Trophoblast cell (in vitro differentiated cells and primary cell): ENCODE measurements around the gene NWD2.

ENCODE experiments used
- DNase-seq, 2 donors: peaks; one replicate each; pipeline ENCODE4 v3.0.0-alpha.2; 2016
- H2AFZ ChIP-seq: 2 replicates; pipeline ENCODE4 v1.6.1; 2013; ENCODE audit warnings: low read length, moderate library complexity, mild to moderate bottlenecking; ENCODE audit not compliant: insufficient read depth, poor library complexity
- H2AK5ac ChIP-seq: 2 replicates; pipeline ENCODE4 v1.6.1; 2013; ENCODE audit warnings: mild to moderate bottlenecking, low read length
- H2BK120ac ChIP-seq: 2 replicates; pipeline ENCODE4 v1.6.1; 2013; ENCODE audit warnings: low read length, mild to moderate bottlenecking, moderate library complexity; ENCODE audit not compliant: insufficient read depth, poor library complexity
- H2BK12ac ChIP-seq: 2 replicates; pipeline ENCODE4 v1.6.1; 2013; ENCODE audit warnings: mild to moderate bottlenecking, low read length, moderate library complexity
- H2BK5ac ChIP-seq: 2 replicates; pipeline ENCODE4 v1.6.1; 2013; ENCODE audit warnings: low read length, low read depth, moderate library complexity, mild to moderate bottlenecking; ENCODE audit not compliant: poor library complexity
- H3K14ac ChIP-seq: 2 replicates; pipeline ENCODE4 v1.6.1; 2013; ENCODE audit warnings: mild to moderate bottlenecking, low read length
- H3K18ac ChIP-seq: 2 replicates; pipeline ENCODE4 v1.6.1; 2013; ENCODE audit warnings: mild to moderate bottlenecking, low read length
- H3K23ac ChIP-seq: 2 replicates; pipeline ENCODE4 v1.6.1; 2013; ENCODE audit warnings: low read length
- H3K27ac ChIP-seq: 2 replicates; pipeline ENCODE4 v1.5.1; 2013; ENCODE audit warnings: low read depth, mild to moderate bottlenecking, inconsistent platforms, low read length, moderate library complexity
- H3K27me3 ChIP-seq: 2 replicates; pipeline ENCODE4 v1.6.1; 2013; ENCODE audit warnings: inconsistent platforms, mild to moderate bottlenecking, low read length, moderate library complexity; ENCODE audit not compliant: insufficient read depth
- H3K36me3 ChIP-seq, 2 experiments: 1 replicate in 1 of 2; 2 replicates in 1 of 2; pipeline ENCODE4 v1.6.1; 2013; ENCODE audit warnings: low read length in 2 of 2, mild to moderate bottlenecking in 2 of 2, moderate library complexity in 1 of 2; ENCODE audit not compliant: insufficient read depth in 2 of 2, control insufficient read depth in 1 of 2
- H3K4ac ChIP-seq: 2 replicates; pipeline ENCODE4 v1.6.1; 2013; ENCODE audit warnings: low read depth, mild to moderate bottlenecking, low read length, moderate library complexity
- H3K4me1 ChIP-seq, 2 experiments: 1 replicate in 1 of 2; 2 replicates in 1 of 2; pipeline ENCODE4 v1.6.1; 2013; ENCODE audit warnings: low read length in 2 of 2, mild to moderate bottlenecking in 2 of 2, moderate library complexity in 1 of 2; ENCODE audit not compliant: insufficient read depth in 2 of 2, control insufficient read depth in 1 of 2
- H3K4me2 ChIP-seq: 2 replicates; pipeline ENCODE4 v1.6.1; 2013; ENCODE audit warnings: inconsistent platforms, mild to moderate bottlenecking, low read length, moderate library complexity
- H3K4me3 ChIP-seq: 2 replicates; pipeline ENCODE4 v1.5.1; 2013; ENCODE audit warnings: mild to moderate bottlenecking, low read depth, low read length, inconsistent platforms
- H3K79me1 ChIP-seq: one replicate; pipeline ENCODE4 v1.6.1; 2013; ENCODE audit warnings: low read length
- H3K79me2 ChIP-seq: 2 replicates; pipeline ENCODE4 v1.6.1; 2013; ENCODE audit warnings: low read length, mild to moderate bottlenecking; ENCODE audit not compliant: control insufficient read depth, insufficient read depth, poor library complexity
- H3K9ac ChIP-seq: 2 replicates; pipeline ENCODE4 v1.6.1; 2013; ENCODE audit warnings: mild to moderate bottlenecking, low read length
- H3K9me3 ChIP-seq: 2 replicates; pipeline ENCODE4 v1.6.1; 2013; ENCODE audit warnings: low read depth, mild to moderate bottlenecking, control low read depth, inconsistent platforms, low read length; ENCODE audit not compliant: insufficient read depth
- H4K12ac ChIP-seq: 2 replicates; pipeline ENCODE4 v1.6.1; 2013; ENCODE audit warnings: low read depth, mild to moderate bottlenecking, low read length, moderate library complexity
- H4K8ac ChIP-seq: 2 replicates; pipeline ENCODE4 v1.6.1; 2013; ENCODE audit warnings: low read depth, mild to moderate bottlenecking, low read length, moderate library complexity
- H4K91ac ChIP-seq: one replicate; pipeline ENCODE4 v1.6.1; 2013; ENCODE audit warnings: low read depth, mild to moderate bottlenecking, low read length, moderate library complexity
- WGBS: extraction: QIAGEN DNeasy Blood & Tissue Kit; methylation state at CpG from one replicate; pipeline ENCODE4 v1.1.7; 2013; ENCODE audit warnings: missing lambda C conversion rate; ENCODE audit not compliant: insufficient read length, insufficient coverage; ENCODE audit errors: extremely low coverage; 5-methylcytosine and 5-hydroxymethylcytosine counted together

NWD2 gene

DNA sequence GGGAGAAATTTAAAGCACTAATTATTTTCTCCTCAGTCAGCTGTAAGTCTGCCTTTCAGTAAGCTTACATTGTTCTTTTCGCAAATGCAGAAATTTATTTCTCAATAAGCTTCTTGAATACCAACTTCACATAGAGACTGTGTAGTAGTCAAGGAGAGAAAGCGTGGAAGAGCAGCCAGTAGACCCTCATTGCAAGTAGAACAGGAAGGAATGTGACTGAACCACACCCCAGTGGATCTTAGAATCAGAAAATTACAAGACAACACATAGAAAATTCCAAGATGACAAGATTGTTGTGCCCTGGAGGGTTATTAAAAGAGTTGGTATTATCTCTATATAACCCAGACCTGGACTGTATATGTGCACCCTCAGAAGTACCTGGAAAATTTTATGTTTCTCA, 224.7 kb downstream of the NWD2 start:
- H2BK5ac ChIP-seq, result no peak overlapping the region
- no peaks in the 10 kb centered on the region for H3K9me3 ChIP-seq
- H2AFZ ChIP-seq, result no peak overlapping the region
- H3K9ac ChIP-seq, result no peak overlapping the region
- H3K4ac ChIP-seq, result no peak overlapping the region
- no CpG with 5 or more reads among the region's 2 CpGs for WGBS
- H4K12ac ChIP-seq, result no peak overlapping the region
- peaks cover 4% of the 10 kb centered on the region for H3K79me1 ChIP-seq
- no peak overlapping the region for H3K14ac ChIP-seq
- H3K4me2 ChIP-seq, result no peak overlapping the region
- H3K36me3 ChIP-seq, result peaks cover 0 to 2% of the 10 kb centered on the region in 2 experiments
- H3K27ac ChIP-seq, result no peak overlapping the region
- no peaks in the 10 kb centered on the region for H3K79me2 ChIP-seq
- peak; percentile 86 to 96 for DNase-seq
- H3K23ac ChIP-seq, result no peak overlapping the region
- H4K8ac ChIP-seq, result no peak overlapping the region
- no peak overlapping the region for H4K91ac ChIP-seq
- no peak overlapping the region for H2BK12ac ChIP-seq
- no peak overlapping the region for H2AK5ac ChIP-seq
- H3K27me3 ChIP-seq, result no peaks in the 10 kb centered on the region
- H3K18ac ChIP-seq, result no peak overlapping the region
- H3K4me3 ChIP-seq, result no peak overlapping the region
- H2BK120ac ChIP-seq, result no peak overlapping the region
- H3K4me1 ChIP-seq, result peaks cover 2 to 5% of the 10 kb centered on the region in 2 experiments

DNA sequence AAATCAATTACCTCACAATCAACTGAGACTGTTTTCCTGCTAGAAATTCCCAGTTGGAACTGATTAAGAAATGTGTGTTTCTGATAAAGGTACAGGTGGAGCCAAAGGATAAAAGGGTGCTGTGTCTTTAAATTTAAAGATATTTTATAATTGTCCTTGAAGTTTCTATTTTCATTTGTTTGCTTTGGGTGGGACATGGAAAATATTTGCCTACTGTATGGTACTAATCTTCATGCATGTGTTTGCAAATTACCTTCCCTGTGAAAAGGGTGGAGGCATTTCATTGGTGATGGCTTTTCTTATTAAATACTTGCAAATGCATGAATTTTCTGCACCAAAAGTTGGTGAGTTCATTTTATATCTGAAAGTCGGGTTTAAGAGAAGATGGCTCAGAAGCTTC, 225.7 kb downstream of the NWD2 start:
- Histone ChIP-seq H2BK120ac (no peak overlapping the region), H3K14ac (no peak overlapping the region), H3K27me3 (no peaks in the 10 kb centered on the region), H2AFZ (no peak overlapping the region), H2BK5ac (no peak overlapping the region), H4K12ac (no peak overlapping the region), H3K27ac (no peak overlapping the region), H3K23ac (no peak overlapping the region), H3K9me3 (no peaks in the 10 kb centered on the region), H3K4me3 (no peak overlapping the region), H3K4me2 (no peak overlapping the region), H3K4me1 (peaks cover 2 to 5% of the 10 kb centered on the region in 2 experiments), H3K9ac (no peak overlapping the region), H3K4ac (no peak overlapping the region), H3K79me1 (peaks cover 2% of the 10 kb centered on the region), H3K79me2 (no peaks in the 10 kb centered on the region), H4K91ac (no peak overlapping the region), H3K18ac (no peak overlapping the region), H4K8ac (no peak overlapping the region), H2BK12ac (no peak overlapping the region), H2AK5ac (no peak overlapping the region), H3K36me3 (peaks cover 0 to 1% of the 10 kb centered on the region in 2 experiments)
- WGBS, result no CpG with 5 or more reads among the region's 1 CpG
- DNase-seq, result no peak

DNA sequence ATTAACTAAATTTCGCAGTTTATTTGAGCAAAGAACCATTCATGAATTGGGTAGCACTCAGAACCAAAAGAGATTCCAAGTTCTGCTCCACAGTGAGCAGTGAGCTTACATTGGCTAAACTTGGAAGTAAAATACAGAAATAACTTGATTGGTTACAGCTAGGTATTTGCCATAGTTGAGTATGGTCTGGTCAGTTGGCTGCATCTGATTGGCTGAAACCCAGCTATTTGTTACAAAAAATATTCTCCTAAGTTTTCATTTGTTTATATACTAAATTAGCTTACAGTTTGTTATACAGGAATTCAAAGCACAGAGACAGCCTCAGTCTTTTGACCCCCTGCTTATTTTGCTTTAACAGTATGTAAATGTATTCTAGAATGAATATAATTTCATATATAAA, 226.6 kb downstream of the NWD2 start:
- Histone ChIP-seq H3K4ac (no peak overlapping the region), H3K9ac (no peak overlapping the region), H3K36me3 (no peaks in the 10 kb centered on the region)

DNA sequence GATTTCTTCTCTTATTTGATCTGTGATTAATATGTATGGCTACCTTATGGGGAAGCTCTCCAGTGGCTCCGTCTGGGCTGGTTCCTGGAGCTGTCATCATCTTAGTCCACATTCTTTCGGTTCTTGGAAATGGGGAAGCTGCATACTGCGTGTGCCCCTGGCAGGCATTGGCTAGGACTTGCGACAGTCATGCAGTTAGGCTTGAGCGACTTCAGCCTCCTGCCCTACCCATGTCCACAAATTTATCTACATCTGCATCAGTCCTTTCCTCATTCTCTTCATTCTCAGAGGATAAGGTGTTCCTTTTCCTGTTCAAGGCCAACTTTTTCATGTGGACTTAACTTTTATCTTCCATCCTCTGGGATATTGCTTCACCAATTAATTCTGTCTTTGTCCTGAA, 227.4 kb downstream of the NWD2 start:
- Histone ChIP-seq H3K9me3 (no peaks in the 10 kb centered on the region), H2BK120ac (no peak overlapping the region), H4K12ac (no peak overlapping the region), H3K79me1 (peaks cover 2% of the 10 kb centered on the region), H3K4me1 (peaks cover 2 to 7% of the 10 kb centered on the region in 2 experiments), H2BK5ac (no peak overlapping the region), H3K4me2 (no peak overlapping the region), H3K4ac (no peak overlapping the region), H3K79me2 (no peaks in the 10 kb centered on the region), H2AK5ac (no peak overlapping the region), H3K14ac (no peak overlapping the region), H3K23ac (no peak overlapping the region), H4K8ac (no peak overlapping the region), H3K18ac (no peak overlapping the region), H2BK12ac (no peak overlapping the region), H2AFZ (no peak overlapping the region), H3K27me3 (no peaks in the 10 kb centered on the region), H3K36me3 (no peaks in the 10 kb centered on the region), H3K4me3 (no peak overlapping the region), H4K91ac (no peak overlapping the region), H3K27ac (peak overlapping the region; percentile 63), H3K9ac (no peak overlapping the region)
- DNase-seq, result peak; percentile 97
- no CpG with 5 or more reads among the region's 5 CpGs for WGBS

More for the DNA sequence above, 226.6 kb downstream of the NWD2 start:
- no peak overlapping the region for H2BK120ac ChIP-seq
- no peak overlapping the region for H3K14ac ChIP-seq
- H3K79me2 ChIP-seq, result no peaks in the 10 kb centered on the region
- no peak overlapping the region for H2AFZ ChIP-seq
- no peak overlapping the region for H4K8ac ChIP-seq
- WGBS, result no CpG with 5 or more reads among the region's 1 CpG
- no peaks in the 10 kb centered on the region for H3K27me3 ChIP-seq
- peaks cover 2% of the 10 kb centered on the region for H3K79me1 ChIP-seq
- H3K4me2 ChIP-seq, result no peak overlapping the region
- H3K18ac ChIP-seq, result no peak overlapping the region
- H2BK12ac ChIP-seq, result no peak overlapping the region
- H3K27ac ChIP-seq, result no peak overlapping the region
- peaks cover 2 to 5% of the 10 kb centered on the region in 2 experiments for H3K4me1 ChIP-seq
- no peak for DNase-seq
- H3K9me3 ChIP-seq, result no peaks in the 10 kb centered on the region
- H4K91ac ChIP-seq, result no peak overlapping the region
- H2AK5ac ChIP-seq, result no peak overlapping the region
- H4K12ac ChIP-seq, result no peak overlapping the region
- no peak overlapping the region for H3K4me3 ChIP-seq
- no peak overlapping the region for H2BK5ac ChIP-seq
- H3K23ac ChIP-seq, result no peak overlapping the region
